GM21390 (cell line): ENCODE data around the gene LRP8.

Source experiments
- ATAC-seq: cut with Tn5 transposase; IDR thresholded peaks from one replicate; pipeline ENCODE4 v1.9.1; 2021; ENCODE audit not compliant: unreplicated experiment

LRP8 gene

GRCh38 chr1:53307037-53307436 is 20.8 kb downstream of the LRP8 start:
- ATAC-seq, result no peak

- ATAC-seq, result no peak
Observed at GRCh38 chr1:53306168-53306567, 21.7 kb downstream of the LRP8 start.

- no peak for ATAC-seq
Observed at GRCh38 chr1:53305650-53306049, 22.2 kb downstream of the LRP8 start.

GRCh38 chr1:53304527-53304926 is 23.3 kb downstream of the LRP8 start:
- ATAC-seq, result no peak

- no peak for ATAC-seq
Observed at GRCh38 chr1:53303726-53304515, 23.9 kb downstream of the LRP8 start.

- ATAC-seq, result no peak
Observed at GRCh38 chr1:53303243-53303642, 24.6 kb downstream of the LRP8 start.

- no peak for ATAC-seq
Observed at GRCh38 chr1:53299233-53299632, 28.6 kb downstream of the LRP8 start.

GRCh38 chr1:53298045-53298637 is 29.7 kb downstream of the LRP8 start:
- no peak for ATAC-seq

- ATAC-seq, result no peak
Observed at GRCh38 chr1:53297195-53297594, 30.7 kb downstream of the LRP8 start.

GRCh38 chr1:53296117-53296749 is 31.6 kb downstream of the LRP8 start:
- no peak for ATAC-seq

GRCh38 chr1:53295726-53296116 is 32.1 kb downstream of the LRP8 start:
- no peak for ATAC-seq

GRCh38 chr1:53295295-53295694 is 32.6 kb downstream of the LRP8 start:
- no peak for ATAC-seq

GRCh38 chr1:53294567-53294966 is 33.3 kb downstream of the LRP8 start:
- ATAC-seq, result no peak

GRCh38 chr1:53294061-53294460 is 33.8 kb downstream of the LRP8 start:
- ATAC-seq, result no peak

- ATAC-seq, result peak; percentile 11
Observed at GRCh38 chr1:53293123-53293522, 34.7 kb downstream of the LRP8 start.

GRCh38 chr1:53292690-53293089 is 35.2 kb downstream of the LRP8 start:
- peak; percentile 54 for ATAC-seq

GRCh38 chr1:53291574-53291973 is 36.3 kb downstream of the LRP8 start:
- ATAC-seq, result no peak

- ATAC-seq, result no peak
Observed at GRCh38 chr1:53288790-53289429, 39.0 kb downstream of the LRP8 start.

- no peak for ATAC-seq
Observed at GRCh38 chr1:53288002-53288789, 39.7 kb downstream of the LRP8 start.

GRCh38 chr1:53286955-53287354 is 40.9 kb downstream of the LRP8 start:
- ATAC-seq, result no peak
